Ramos (cell line): ENCODE measurements around the gene EYS.
"Not testable (repeated sequence)": the region's sequence is repeated elsewhere in the genome, so short reads cannot be mapped to it uniquely, and the experiment has no call there.

Source experiments
- in situ Hi-C: fragments of 300-500 bp; cut with MboI; formaldehyde crosslinking; loops from one replicate; pipeline ENCODE4 v1.14.3; 2022; ENCODE audit warnings: low sequenced_read_pairs; ENCODE audit not compliant: unreplicated experiment

The EYS gene

GRCh38 chr6:65117817-65118409 is 589.1 kb downstream of the EYS start:
- in situ Hi-C loops: no loop called here

GRCh38 chr6:65116326-65116725 is 590.7 kb downstream of the EYS start:
- in situ Hi-C loops: no loop called here

GRCh38 chr6:65113581-65113980 is 593.4 kb downstream of the EYS start:
- in situ Hi-C loops: no loop called here

GRCh38 chr6:65112435-65112834 is 594.6 kb downstream of the EYS start:
- in situ Hi-C loops: no loop called here

- in situ Hi-C loops: no loop called here
These were observed 597.0 kb downstream of the EYS start for GRCh38 chr6:65110031-65110430.

GRCh38 chr6:65098349-65098748 is 608.7 kb downstream of the EYS start:
- in situ Hi-C loops: no loop called here

- in situ Hi-C loops: no loop called here
These were observed 615.5 kb downstream of the EYS start for GRCh38 chr6:65091561-65091960.

- in situ Hi-C loops: no loop called here
These were observed 618.5 kb downstream of the EYS start for GRCh38 chr6:65088575-65088974.

- in situ Hi-C loops: no loop called here
These were observed 625.3 kb downstream of the EYS start for GRCh38 chr6:65081756-65082155.

GRCh38 chr6:65075705-65076230 is 631.3 kb downstream of the EYS start:
- in situ Hi-C loops: no loop called here

- in situ Hi-C loops: no loop called here
These were observed 634.5 kb downstream of the EYS start for GRCh38 chr6:65072500-65072899.

GRCh38 chr6:65071480-65071879 is 635.5 kb downstream of the EYS start:
- in situ Hi-C loops: no loop called here

GRCh38 chr6:65064844-65065243 is 642.2 kb downstream of the EYS start:
- in situ Hi-C loops: no loop called here

GRCh38 chr6:65059568-65059967 is 647.5 kb downstream of the EYS start:
- in situ Hi-C loops: no loop called here

- in situ Hi-C loops: no loop called here
These were observed 651.5 kb downstream of the EYS start for GRCh38 chr6:65055545-65055944.

GRCh38 chr6:65052626-65053025 is 654.4 kb downstream of the EYS start:
- in situ Hi-C loops: no loop called here

- in situ Hi-C loops: no loop called here
These were observed 661.2 kb downstream of the EYS start for GRCh38 chr6:65045801-65046200.

- in situ Hi-C loops: no loop called here
These were observed 693.0 kb downstream of the EYS start for GRCh38 chr6:65014006-65014405.

- in situ Hi-C loops: no loop called here
These were observed 700.2 kb downstream of the EYS start for GRCh38 chr6:65006788-65007187.

GRCh38 chr6:65004283-65004682 is 702.7 kb downstream of the EYS start:
- in situ Hi-C loops: no loop called here

GRCh38 chr6:65002882-65003281 is 704.1 kb downstream of the EYS start:
- in situ Hi-C loops: not testable (repeated sequence)

GRCh38 chr6:65000815-65001214 is 706.2 kb downstream of the EYS start:
- in situ Hi-C loops: no loop called here
